Erythroblast (primary cell): Measurements from ENCODE around the gene TIMELESS.
"Not testable (repeated sequence)": the region's sequence is repeated elsewhere in the genome, so short reads cannot be mapped to it uniquely, and the experiment has no call there.

Experiments
- GATA1 ChIP-seq: IDR thresholded peaks from 2 replicates; pipeline ENCODE4 v1.6.1; 2011; ENCODE audit warnings: low read depth, mild to moderate bottlenecking, control low read depth, low read length, moderate library complexity
- POLR2A ChIP-seq: IDR thresholded peaks from 2 replicates; pipeline ENCODE4 v1.6.1; 2011; ENCODE audit warnings: mild to moderate bottlenecking, low read length

GRCh38 chr12:56498126-56498902 is 49.1 kb upstream of the TIMELESS start:
- TF ChIP-seq GATA1, POLR2A: not testable (repeated sequence)
